HL-60/S4 (cell line): ENCODE data around the gene BPIFB2.
"Not testable (repeated sequence)": the region's sequence is repeated elsewhere in the genome, so short reads cannot be mapped to it uniquely, and the experiment has no call there.

Experiments used
- in situ Hi-C: fragments of 300-500 bp; cut with MboI; formaldehyde crosslinking; loops from 2 replicates; pipeline ENCODE4 v1.14.3; 2022; ENCODE audit warnings: low sequenced_read_pairs

Gene BPIFB2, protein sequence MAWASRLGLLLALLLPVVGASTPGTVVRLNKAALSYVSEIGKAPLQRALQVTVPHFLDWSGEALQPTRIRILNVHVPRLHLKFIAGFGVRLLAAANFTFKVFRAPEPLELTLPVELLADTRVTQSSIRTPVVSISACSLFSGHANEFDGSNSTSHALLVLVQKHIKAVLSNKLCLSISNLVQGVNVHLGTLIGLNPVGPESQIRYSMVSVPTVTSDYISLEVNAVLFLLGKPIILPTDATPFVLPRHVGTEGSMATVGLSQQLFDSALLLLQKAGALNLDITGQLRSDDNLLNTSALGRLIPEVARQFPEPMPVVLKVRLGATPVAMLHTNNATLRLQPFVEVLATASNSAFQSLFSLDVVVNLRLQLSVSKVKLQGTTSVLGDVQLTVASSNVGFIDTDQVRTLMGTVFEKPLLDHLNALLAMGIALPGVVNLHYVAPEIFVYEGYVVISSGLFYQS

GRCh38 chr20:33007376-33008335 is at the start of gene BPIFB2:
Gene BPIFB2, plus strand, starts transcription at chr20:33007704. Its CDS starts 871 bp downstream, at chr20:33008575.
- in situ Hi-C loops: loop anchor here (25.0 kb wide), 1 partner anchor 220 kb away; no protein-coding TSS in a partner anchor

DNA sequence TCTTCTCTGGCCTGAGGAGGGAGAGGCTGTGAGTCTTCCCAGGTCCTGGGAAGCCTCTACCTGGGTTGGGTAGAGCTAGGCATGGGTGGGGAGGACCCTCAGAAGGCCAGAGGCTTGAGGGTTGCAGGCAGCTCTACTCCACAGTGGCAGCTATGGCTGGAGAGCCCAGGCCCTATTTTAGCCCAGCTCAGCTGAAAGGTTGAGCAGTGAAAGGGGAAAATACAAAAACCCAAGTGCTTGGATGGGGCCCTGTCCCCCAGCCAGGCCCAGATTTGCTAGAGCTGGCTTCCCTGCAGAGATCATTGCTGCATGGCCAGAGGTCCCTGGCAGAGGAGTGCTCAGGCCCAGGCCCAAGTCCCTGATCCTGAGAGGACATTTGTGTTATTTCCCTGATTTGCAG is 48.9 kb upstream of the BPIFB2 start:
- in situ Hi-C loops: loop anchor here (10.0 kb wide), 1 partner anchor 64 kb away; no protein-coding TSS in a partner anchor

DNA sequence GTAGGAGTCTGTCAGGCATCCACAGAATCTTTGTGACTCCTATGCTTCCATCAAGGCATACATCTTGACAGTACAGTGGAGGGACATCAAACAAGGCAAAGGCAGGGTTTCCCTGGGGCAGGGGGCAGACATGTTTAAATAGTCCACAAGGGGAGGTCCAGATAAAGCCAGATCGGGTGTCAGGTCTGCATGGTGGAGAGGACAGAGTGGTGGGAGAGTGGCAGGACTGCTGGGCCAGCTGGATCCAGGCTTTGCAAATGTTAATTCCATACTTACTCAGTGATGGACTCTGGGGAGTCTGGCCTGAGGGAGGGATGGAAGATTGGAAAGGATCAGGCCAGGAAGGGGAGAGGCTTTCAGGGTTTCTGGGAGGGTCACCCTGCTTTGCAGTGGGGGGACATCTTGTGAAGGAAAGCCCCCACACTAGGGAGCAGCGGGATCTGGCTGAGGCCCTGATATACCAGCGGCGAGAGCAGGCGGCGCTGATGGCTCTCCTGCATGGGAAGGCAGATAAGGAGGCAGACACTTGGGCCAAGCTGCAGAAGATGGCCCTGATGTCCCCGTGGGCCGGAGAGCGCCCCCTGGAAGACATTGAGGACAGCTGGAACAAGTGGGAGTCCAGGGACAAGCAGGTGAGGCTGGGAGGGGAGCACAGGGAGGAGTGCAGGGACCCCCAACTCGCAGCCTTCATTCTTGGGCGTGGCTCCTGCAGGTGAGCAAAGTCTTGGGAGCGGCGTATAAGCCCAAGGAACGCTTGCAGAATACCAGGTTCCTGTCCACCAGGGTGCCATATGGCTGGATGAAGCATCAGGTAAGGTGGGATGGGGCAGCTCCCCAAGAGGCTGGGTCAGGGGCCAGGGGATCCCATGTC is 47.9 kb upstream of the BPIFB2 start:
- in situ Hi-C loops: loop anchor here (10.0 kb wide), 1 partner anchor 65 kb away; no protein-coding TSS in a partner anchor

GRCh38 chr20:32960222-32960518 is 47.3 kb upstream of the BPIFB2 start:
- in situ Hi-C loops: no loop called here

GRCh38 chr20:32960849-32961731 is 46.4 kb upstream of the BPIFB2 start:
- in situ Hi-C loops: no loop called here

- in situ Hi-C loops: no loop called here
Observed at GRCh38 chr20:32962053-32962452, 45.5 kb upstream of the BPIFB2 start.

- in situ Hi-C loops: not testable (repeated sequence)
Observed at GRCh38 chr20:32962646-32963045, 44.9 kb upstream of the BPIFB2 start.

- in situ Hi-C loops: no loop called here
Observed at GRCh38 chr20:32963176-32963575, 44.3 kb upstream of the BPIFB2 start.

- in situ Hi-C loops: no loop called here
Observed at GRCh38 chr20:32964575-32964974, 42.9 kb upstream of the BPIFB2 start.

GRCh38 chr20:32965115-32965514 is 42.4 kb upstream of the BPIFB2 start:
- in situ Hi-C loops: no loop called here

- in situ Hi-C loops: no loop called here
Observed at GRCh38 chr20:32965581-32966373, 41.7 kb upstream of the BPIFB2 start.

- in situ Hi-C loops: no loop called here
Observed at GRCh38 chr20:32966382-32966781, 41.1 kb upstream of the BPIFB2 start.

- in situ Hi-C loops: no loop called here
Observed at GRCh38 chr20:32966881-32967781, 40.4 kb upstream of the BPIFB2 start.

DNA sequence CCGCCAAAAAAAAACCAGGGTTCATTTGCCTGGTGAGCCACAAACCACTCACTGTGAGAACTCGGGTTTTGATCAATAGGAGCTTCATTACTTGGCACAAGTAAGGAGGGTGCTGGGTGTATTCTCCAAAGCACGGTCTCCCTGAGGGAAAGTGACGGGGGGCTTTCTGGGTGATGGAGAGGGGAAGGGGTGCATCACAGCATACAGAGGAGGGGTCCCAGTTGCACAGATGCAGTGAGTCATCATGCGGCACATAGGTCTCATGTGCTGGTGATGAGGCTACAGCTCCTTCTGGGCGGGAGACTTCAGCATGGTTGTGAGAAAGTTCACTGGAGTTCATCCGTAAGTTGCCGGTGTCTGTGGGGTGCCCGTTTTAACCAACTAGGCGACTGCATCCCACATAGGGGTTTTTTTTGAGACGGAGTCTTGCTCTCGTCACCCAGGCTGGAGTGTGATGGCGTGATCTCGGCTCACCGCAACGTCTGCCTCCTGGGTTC is 39.5 kb upstream of the BPIFB2 start:
- in situ Hi-C loops: no loop called here

- in situ Hi-C loops: no loop called here
Observed at GRCh38 chr20:32968478-32969241, 38.8 kb upstream of the BPIFB2 start.

- in situ Hi-C loops: no loop called here
Observed at GRCh38 chr20:32969356-32970114, 38.0 kb upstream of the BPIFB2 start.
